NCI-H1930 (cell line): ENCODE data around the gene DNAJC6.
A peak's percentile ranks its signal among the peaks of the same experiment; 100 is the strongest.

Source experiments
- DNase-seq, 2 experiments: peaks; one replicate each; lab custom pipeline; 2025; lab: John Stamatoyannopoulos, UW

The DNAJC6 gene

DNA sequence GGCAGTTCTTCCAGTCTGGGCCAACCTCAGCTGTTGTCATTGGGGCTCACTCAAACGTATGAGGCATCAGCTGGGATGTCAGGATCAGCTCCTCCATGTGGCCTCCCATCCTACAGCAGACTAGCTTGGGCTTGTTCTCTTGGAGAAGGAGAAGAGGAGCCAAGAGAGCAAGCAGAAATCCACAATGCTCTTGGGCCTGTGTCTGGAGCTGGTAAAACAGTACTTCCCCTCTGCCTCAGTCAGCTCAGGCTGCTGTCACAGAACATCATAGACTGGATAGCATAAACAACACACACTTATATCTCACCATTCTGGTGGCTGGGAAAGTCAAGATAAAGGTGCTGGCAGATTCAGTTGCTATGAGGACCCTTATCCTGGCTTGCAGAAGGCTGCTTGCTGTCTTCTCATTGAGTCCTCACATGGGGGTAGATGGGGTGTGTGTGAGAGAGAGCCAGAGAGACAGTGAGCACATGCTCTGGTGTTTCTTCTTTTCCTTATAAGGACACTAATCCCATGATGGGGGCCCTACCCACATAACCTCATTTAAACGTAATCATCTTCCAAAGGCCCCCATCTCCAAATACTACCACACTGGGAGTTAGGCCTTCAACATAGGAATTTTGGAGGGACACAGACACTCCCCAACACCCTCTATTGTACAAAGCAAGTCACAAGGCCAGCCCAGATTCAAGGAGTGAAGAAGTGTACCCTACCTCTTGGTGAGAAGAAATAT is 16.3 kb upstream of the DNAJC6 start:
- no peak for DNase-seq

GRCh38 chr1:65297706-65298105 is 11.6 kb upstream of the DNAJC6 start:
- no peak for DNase-seq

- DNase-seq: no peak
Measured at GRCh38 chr1:65299328-65299727, 10.0 kb upstream of the DNAJC6 start.

DNA sequence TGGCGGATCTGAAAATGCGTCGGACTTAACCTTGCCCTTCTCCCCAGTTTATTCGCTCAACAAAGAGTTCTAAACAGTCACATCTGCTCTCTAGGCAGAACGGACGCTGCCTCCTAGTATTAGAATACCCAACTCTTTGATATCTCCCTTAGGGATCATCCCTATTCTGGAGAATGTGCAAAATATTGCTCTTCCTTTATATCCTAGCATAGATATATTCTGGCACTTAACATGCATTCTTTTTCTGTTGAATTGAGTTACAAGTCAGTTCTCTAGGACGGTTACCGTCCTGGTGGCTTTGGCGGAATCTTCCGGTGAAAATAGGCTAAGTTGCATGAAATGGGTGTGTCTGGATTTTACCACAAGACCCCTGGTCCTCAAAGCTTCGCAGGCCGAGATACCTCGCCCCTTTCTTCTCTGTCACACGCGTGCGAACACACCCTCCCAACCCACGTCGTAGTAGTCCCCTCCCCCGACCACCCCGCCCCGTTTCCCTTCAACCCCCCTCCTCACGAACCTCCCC is 501 bp upstream of the DNAJC6 start:
- DNase-seq: no peak

- peak; percentile 37 to 51 for DNase-seq
Measured at GRCh38 chr1:65310078-65310587, 790 bp downstream of the DNAJC6 start.

- DNase-seq: no peak
Measured at GRCh38 chr1:65311760-65312159, 2.4 kb downstream of the DNAJC6 start.

- DNase-seq: no peak
Measured at GRCh38 chr1:65316233-65316632, 6.9 kb downstream of the DNAJC6 start.

DNA sequence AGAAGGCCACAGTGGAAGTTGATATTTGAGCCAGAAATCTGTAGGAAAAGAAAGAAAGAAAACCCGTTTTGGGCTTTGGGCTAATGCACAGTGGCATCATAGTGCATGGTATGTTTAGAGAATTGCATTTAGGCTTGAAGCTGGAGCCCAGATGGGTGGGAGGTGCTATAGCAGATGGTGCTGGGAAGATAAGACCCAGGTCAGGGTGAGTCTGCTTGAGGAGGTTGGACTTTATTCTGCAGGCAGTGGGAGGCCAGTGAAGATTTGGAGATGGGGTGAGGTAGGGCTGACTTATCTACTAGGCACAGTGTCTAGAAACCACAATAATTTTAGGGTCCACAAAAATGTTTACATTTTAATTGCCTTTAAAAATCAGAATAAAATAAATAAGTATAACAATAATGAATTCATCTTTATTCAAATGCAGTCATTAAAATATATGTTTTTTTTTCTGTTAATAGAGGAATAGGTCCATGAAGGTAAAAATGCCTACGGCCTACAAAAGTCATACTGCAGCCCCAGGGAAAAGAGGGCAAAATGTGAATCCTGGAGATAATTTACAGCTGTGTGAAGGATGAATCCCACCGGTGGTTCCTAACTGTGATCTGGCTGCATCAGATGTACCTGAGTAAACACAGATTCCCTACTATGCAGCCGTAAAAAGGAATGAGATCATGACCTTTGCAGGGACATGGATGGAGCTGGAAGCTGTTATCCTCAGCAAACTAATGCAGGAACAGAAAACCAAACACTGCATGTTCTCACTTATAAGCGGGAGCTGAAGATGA is 8.7 kb downstream of the DNAJC6 start:
- no peak for DNase-seq

DNA sequence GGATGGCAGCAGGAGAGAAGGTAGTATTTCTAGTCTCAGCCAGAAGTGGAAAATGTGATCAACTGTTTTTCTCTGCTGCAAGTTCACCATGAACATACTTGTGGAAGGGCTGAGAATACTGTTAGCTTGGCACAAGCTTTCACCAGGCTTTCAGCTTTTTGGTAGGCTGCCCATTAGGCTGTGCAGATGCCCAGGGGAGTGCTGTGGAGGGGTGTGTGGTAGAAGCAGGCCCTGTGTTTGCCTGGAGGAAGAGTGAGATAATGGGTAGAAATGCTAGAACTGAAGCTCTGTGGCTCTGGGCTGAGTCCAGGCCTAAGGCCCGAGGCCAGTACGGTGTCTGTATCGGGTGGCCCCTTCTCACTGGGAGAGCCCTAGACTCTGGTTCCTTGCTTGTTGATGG is 9.8 kb downstream of the DNAJC6 start:
- no peak for DNase-seq

- no peak for DNase-seq
Measured at GRCh38 chr1:65319754-65320153, 10.4 kb downstream of the DNAJC6 start.

DNA sequence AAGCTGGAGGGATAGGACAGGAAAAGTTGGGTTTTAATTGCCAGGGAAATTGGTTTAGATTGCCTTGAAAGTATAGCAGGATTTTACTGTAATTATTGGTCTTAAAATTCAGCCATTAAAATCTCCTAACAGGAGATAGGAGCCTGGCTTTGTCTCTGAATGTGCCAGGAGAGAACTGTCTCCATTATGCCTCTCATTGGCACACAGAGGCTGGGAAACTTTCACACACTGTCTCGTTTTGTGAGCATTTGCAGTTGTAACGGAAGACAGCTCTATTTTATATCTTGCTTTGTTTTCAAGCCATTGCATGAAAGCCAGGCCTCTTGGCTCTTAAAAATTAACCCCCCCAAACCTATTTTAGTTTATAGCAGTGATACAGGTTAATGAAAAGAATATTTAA is 12.5 kb downstream of the DNAJC6 start:
- no peak for DNase-seq

GRCh38 chr1:65323246-65323645 is 13.9 kb downstream of the DNAJC6 start:
- no peak for DNase-seq

- DNase-seq: no peak
Measured at GRCh38 chr1:65330021-65330420, 20.7 kb downstream of the DNAJC6 start.

GRCh38 chr1:65330822-65331221 is 21.5 kb downstream of the DNAJC6 start:
- no peak for DNase-seq

DNA sequence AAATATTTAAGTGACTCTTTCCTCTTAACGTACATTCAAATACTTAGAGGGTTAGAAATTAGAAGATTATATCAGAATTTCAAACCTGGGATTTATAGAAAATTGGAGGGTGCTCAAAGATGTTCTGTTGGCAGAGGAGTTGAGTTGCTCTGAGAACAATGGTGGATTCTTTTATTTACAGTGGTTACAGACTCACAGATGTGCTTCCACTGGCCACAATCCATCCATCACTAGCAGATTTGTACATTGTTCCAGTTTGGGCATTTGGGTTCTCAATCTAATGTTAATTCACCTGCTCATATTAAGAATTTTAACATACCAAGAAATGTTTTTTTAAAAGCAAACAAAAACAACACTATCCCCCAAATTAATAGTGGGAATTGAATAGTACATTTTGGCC is 23.5 kb downstream of the DNAJC6 start:
- DNase-seq: no peak

DNA sequence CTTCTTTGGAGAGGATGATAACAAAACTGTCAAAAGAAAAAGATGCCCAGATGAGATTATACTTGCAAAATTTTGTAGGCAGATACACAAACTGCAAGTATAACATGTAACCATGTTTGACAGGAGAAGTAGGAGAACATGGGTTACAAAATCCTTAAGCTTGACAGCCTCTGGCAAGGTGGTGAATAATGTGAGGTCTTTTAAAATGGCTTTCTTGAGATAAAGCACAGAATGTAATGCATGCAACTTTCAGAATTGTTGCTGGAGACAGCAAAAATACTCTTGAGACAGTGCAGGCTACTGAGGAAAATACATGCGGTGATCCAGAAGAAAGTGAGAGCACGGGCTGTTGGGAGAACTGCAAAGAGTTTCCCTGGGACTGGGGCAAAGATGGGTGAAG is 24.7 kb downstream of the DNAJC6 start:
- DNase-seq: no peak

DNA sequence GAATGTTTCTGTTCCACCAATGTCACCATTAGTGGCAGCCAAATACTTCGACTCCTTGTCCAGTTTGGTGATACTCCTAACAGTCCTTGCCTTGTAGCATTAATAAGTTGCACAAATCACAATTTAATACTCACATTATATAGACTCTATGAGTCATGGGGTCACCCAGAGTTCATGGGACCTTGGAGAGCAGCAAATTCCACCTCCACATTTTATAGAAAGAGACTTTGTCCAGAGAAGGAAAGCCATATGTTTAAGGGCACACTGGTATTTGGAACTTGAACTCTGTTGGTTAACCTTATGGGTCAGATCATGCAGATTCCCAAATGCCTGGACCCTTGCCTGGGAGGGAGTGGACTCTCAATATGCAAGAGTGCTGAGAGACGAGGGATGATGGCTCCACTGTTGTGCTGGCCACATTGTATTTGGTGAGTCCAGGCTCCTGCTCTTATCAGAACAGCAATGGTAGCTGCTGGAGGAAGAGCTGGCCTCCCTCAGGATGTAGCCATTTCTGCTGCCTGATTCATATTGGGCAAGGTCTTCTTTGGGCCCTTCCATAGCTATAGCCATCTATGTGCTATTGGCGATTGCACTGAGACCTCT is 30.6 kb downstream of the DNAJC6 start:
- DNase-seq: no peak

DNA sequence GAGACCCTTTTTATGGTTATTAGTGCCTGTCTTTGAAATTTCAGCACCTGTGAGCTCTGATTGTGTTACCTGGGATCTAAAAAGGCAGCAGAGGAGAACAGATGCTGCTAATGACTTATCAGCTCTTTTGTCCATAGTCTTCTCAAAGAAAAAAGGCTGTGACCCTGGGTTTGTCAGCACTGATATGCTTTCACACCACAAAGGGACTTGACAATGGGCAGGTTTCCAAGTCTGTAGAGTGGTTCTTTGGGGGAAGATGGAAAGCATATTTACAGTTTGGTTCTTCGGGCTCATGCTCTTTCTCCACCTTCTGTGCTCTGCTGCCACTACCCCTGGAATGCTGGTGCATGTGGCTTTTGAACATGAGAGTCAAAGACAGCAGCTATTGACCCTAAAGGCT is 32.0 kb downstream of the DNAJC6 start:
- DNase-seq: peak in 1 of 2 experiments; percentile 14

DNA sequence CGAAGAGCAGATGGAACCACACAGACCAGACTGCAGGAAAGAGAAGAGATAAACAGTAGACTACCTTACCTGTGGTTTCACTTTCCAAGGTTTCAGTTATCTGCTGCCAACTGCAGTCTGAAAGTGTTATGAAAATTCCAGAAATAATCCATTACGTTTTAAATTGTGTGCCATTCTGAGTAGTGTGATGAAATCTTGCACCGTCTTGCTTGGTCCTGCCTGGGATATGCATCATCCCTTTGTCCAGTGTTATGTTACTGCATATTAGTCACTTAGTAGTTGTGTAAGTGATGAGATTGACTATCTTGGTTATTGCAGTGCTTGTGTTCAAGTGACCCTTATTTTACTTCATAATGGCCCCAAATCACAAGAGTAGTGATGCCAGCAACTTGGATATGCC is 33.9 kb downstream of the DNAJC6 start:
- no peak for DNase-seq

GRCh38 chr1:65344171-65344814 is 35.0 kb downstream of the DNAJC6 start:
- DNase-seq: no peak

- DNase-seq: no peak
Measured at GRCh38 chr1:65346190-65346589, 36.8 kb downstream of the DNAJC6 start.

DNA sequence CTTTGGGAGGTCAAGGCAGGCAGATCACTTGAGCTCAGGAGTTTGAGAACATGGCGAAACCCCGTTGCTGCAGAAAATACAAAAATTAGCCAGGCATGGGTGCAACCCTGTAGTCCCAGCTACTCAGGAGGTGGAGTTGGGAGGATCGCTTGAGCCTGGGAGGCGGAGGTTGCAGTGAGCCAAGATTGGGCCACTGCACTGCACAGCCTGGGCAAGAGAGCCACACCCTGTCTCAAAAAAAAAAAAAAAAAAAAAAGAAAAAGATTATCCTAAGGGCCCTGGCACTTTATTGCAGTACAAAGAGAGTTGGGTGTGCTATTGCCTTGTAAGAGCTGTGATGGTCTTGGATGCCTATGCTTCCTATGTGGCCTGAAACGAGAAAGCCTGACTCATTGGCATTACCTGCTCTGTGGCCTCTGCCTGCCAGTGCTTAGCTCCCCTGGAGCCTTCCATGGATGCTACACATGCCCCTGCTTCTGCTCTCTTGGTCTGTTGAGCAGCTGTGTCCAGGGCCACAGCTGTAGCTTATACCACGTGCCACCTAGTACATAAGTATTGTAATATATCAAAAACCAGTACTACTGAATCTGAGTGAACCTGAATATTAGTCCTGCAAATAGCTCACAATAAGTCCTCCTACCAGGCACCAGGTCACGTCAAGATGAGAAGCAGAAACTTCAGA is 45.8 kb downstream of the DNAJC6 start:
- DNase-seq: no peak
